CD8-positive, alpha-beta memory T cell (primary cell): Measurements from ENCODE around the gene SGK1. TPM values are rescaled to one million over a fixed set of nuclear protein-coding genes. Genes with fewer than 3 reads are reported as not detected.
A peak's percentile ranks its signal among the peaks of the same experiment; 100 is the strongest.

Experiments
- CTCF ChIA-PET: fragments of 350-600 bp; sonication (Branson Sonifier 250); formaldehyde crosslinking; loops from one replicate; lab custom pipeline; 2021; ENCODE audit warnings: antibody characterized with exemption; lab: Charles Lee
- POLR2A ChIA-PET: fragments of 350-600 bp; sonication (Branson Sonifier 250); formaldehyde crosslinking; loops from one replicate; lab custom pipeline; 2021; ENCODE audit warnings: antibody characterized with exemption; lab: Charles Lee
- DNase-seq, 5 donors: peaks; one replicate each; pipeline versions ENCODE4 v3.0.0 to v3.0.0-alpha.2; 2020 to 2022; ENCODE audit warnings: mixed read lengths in 1 of 5
- H3K27ac ChIP-seq: one replicate; pipeline ENCODE4 v1.7.0; 2013; ENCODE audit warnings: low read depth, mild to moderate bottlenecking, low read length, moderate library complexity
- H3K27me3 ChIP-seq: 2 replicates; pipeline ENCODE4 v1.7.0; 2013; ENCODE audit warnings: low read length, mild to moderate bottlenecking; ENCODE audit not compliant: insufficient read depth, poor library complexity, severe bottlenecking
- H3K36me3 ChIP-seq: 2 replicates; pipeline ENCODE4 v1.7.0; 2013; ENCODE audit warnings: mild to moderate bottlenecking, low read length, moderate library complexity; ENCODE audit not compliant: insufficient read depth
- H3K4me1 ChIP-seq: 2 replicates; pipeline ENCODE4 v1.7.0; 2013; ENCODE audit warnings: mild to moderate bottlenecking, low read length, moderate library complexity; ENCODE audit not compliant: insufficient read depth
- H3K4me3 ChIP-seq: 2 replicates; pipeline ENCODE4 v1.7.0; 2013; ENCODE audit warnings: mild to moderate bottlenecking, low read length
- H3K9me3 ChIP-seq: 2 replicates; pipeline ENCODE4 v1.7.0; 2013; ENCODE audit warnings: mild to moderate bottlenecking, low read length
- H3K27ac Mint-ChIP-seq, 8 donors: one replicate each; pipeline ENCODE4 v1.8.0; 2020 to 2021; ENCODE audit warnings: mixed read lengths in 8 of 8, mild to moderate bottlenecking in 6 of 8, inconsistent platforms in 3 of 8, moderate library complexity in 3 of 8
- H3K27me3 Mint-ChIP-seq, 2 donors: one replicate each; pipeline ENCODE4 v1.8.0; 2020 to 2021; ENCODE audit warnings: mixed read lengths in 2 of 2, mild to moderate bottlenecking in 1 of 2, moderate library complexity in 1 of 2
- H3K36me3 Mint-ChIP-seq, 3 donors: one replicate each; pipeline ENCODE4 v1.8.0; 2020 to 2021; ENCODE audit warnings: mixed read lengths in 3 of 3, inconsistent platforms in 1 of 3, mild to moderate bottlenecking in 1 of 3
- H3K4me1 Mint-ChIP-seq, 3 donors: one replicate each; pipeline ENCODE4 v1.8.0; 2020 to 2021; ENCODE audit warnings: mixed read lengths in 3 of 3, inconsistent platforms in 1 of 3, mild to moderate bottlenecking in 1 of 3
- H3K4me3 Mint-ChIP-seq, 7 donors: one replicate each; pipeline ENCODE4 v1.8.0; 2020 to 2021; ENCODE audit warnings: mixed read lengths in 7 of 7, mild to moderate bottlenecking in 6 of 7, moderate library complexity in 4 of 7, inconsistent platforms in 2 of 7
- H3K9me3 Mint-ChIP-seq, 5 donors: one replicate each; pipeline ENCODE4 v1.8.0; 2020 to 2022; ENCODE audit warnings: mixed read lengths in 5 of 5, mild to moderate bottlenecking in 3 of 5, moderate library complexity in 2 of 5, inconsistent platforms in 1 of 5
- polyA plus RNA-seq: library from polyadenylated mRNA; unstranded; fragments of 300-500 nt; fragmentation: Illumina TruSeq; gene quantifications from one replicate; pipeline ENCODE4 v1.2.3, GENCODE V29; 2021
- total RNA-seq, 2 experiments: library from RNA; stranded (reverse); gene quantifications; one replicate each; pipeline ENCODE4 v1.2.3, GENCODE V29; 2021

SGK1 gene
- total and polyA plus RNA-seq, 3 experiments from 2014 or later = 3.8 to 36.7 (median 36.5) TPM

DNA sequence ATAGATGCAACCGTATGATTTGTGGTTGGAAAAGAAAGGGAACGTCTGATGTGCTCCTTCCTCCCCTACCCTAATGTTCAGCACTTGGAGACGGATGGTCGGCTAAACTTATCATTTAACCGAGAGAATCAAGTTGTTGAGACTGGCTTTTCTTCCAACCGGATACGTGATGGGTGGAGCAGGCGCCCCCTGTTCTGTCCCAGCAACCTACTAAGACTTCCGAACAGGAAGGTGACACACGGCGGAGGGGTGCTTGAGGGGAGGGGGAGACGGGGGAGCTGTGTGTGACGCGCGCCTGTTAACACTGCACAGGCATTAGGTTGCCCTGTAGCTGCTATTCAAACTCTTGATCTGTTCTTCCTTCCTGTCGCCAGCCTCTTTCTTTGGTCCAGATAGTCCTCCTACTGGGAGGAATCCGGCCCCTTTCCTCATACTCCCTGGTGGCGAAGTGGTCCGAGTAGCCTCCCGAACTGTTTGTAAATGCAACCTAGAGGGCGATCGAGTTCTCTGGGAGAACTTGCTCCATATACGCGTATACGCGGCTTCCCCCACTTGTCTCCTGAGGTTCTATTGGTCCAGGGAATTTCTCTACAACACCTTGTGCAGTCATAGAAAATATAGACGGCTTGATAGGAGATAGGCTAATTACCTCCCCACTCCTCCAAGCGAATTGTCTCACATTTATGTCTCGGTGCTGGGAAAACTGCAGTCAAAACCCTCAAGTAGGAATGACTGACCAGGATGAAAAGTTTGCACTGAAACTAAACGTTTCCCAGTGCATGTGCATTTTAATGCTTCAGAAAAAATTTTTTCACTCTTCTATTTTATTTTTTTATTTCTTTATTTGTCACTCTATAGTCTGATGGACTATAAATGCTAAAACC, 139.5 kb downstream of the SGK1 start:
- CTCF ChIA-PET = interaction anchor here (0.6 to 6.0 kb wide), 12 partner anchors 14 to 762 kb away, joined by 3 to 54 read pairs (median 4); no protein-coding TSS in a partner anchor
- Mint-ChIP-seq H3K9me3 (no peaks in the 10 kb centered on the region), H3K27ac (peak overlapping the region; percentile 72 to 100 (median 94)), H3K36me3 (peaks cover 0 to 8% (median 2%) of the 10 kb centered on the region in 3 donors), H3K27me3 (no peaks in the 10 kb centered on the region), H3K4me1 (peaks cover 29 to 42% (median 40%) of the 10 kb centered on the region in 3 donors), H3K4me3 (peak overlapping the region; percentile 84 to 93 (median 90))
- Histone ChIP-seq H3K36me3 (no peaks in the 10 kb centered on the region), H3K4me1 (peaks cover 25% of the 10 kb centered on the region), H3K4me3 (peak overlapping the region; percentile 44), H3K27me3 (no peaks in the 10 kb centered on the region), H3K27ac (peak overlapping the region; percentile 18), H3K9me3 (no peaks in the 10 kb centered on the region)
- peak; percentile 69 to 88 (median 79) for DNase-seq
- POLR2A ChIA-PET = interaction anchor here (0.5 to 0.7 kb wide), 3 partner anchors 89 to 117 kb away, joined by 4 to 6 read pairs (median 4); no protein-coding TSS in a partner anchor

DNA sequence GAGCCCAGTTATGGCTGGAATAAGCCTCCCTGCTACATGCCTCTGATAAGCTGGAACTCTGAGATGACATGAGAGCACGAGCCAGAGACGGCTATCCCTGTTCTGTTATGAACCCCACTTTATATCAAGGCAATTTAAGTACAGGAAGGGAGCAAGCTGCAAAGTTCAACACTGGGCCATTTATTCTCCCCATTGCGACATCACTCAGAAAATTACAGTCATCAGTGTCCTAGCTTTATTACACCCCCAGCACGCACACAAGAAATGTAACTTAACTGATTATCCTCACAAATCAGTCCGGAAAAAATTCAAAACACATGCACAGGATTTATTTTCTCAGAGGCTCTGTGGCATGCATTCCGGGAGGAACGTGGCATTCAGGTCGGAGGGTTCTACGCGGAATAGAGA, 140.2 kb downstream of the SGK1 start:
- Histone ChIP-seq H3K4me3 (peak overlapping the region; percentile 44), H3K27ac (peak overlapping the region; percentile 18)
- no peak for DNase-seq

GRCh38 chr6:134177236-134177635, 140.7 kb downstream of the SGK1 start:
- Mint-ChIP-seq H3K27me3 (no peaks in the 10 kb centered on the region), H3K36me3 (peaks cover 0 to 19% (median 11%) of the 10 kb centered on the region in 3 donors), H3K9me3 (no peaks in the 10 kb centered on the region), H3K4me3 (peak overlapping the region; percentile 79 to 93 (median 89)), H3K27ac (peak overlapping the region; percentile 72 to 100 (median 94)), H3K4me1 (peaks cover 36 to 53% (median 51%) of the 10 kb centered on the region in 3 donors)
- H3K4me3 ChIP-seq = no peak overlapping the region
- DNase-seq = no peak
- peaks cover 10% of the 10 kb centered on the region for H3K36me3 ChIP-seq
- ChIA-PET POLR2A (no interaction called here), CTCF (interaction anchor here (1.1 to 6.0 kb wide), 6 partner anchors 344 to 763 kb away, joined by 3 to 54 read pairs (median 4); no protein-coding TSS in a partner anchor)
- H3K9me3 ChIP-seq = no peaks in the 10 kb centered on the region
- peaks cover 37% of the 10 kb centered on the region for H3K4me1 ChIP-seq
- H3K27me3 ChIP-seq = no peaks in the 10 kb centered on the region
- no peak overlapping the region for H3K27ac ChIP-seq

More for the DNA sequence above, 140.2 kb downstream of the SGK1 start:
- CTCF ChIA-PET = interaction anchor here (0.6 to 6.0 kb wide), 10 partner anchors 15 to 763 kb away, joined by 3 to 54 read pairs (median 4); no protein-coding TSS in a partner anchor
- H3K27me3 ChIP-seq = no peaks in the 10 kb centered on the region
- Mint-ChIP-seq H3K36me3 (peaks cover 0 to 14% (median 8%) of the 10 kb centered on the region in 3 donors), H3K27ac (peak overlapping the region; percentile 72 to 100 (median 94)), H3K27me3 (no peaks in the 10 kb centered on the region), H3K4me3 (peak overlapping the region; percentile 84 to 93 (median 90)), H3K4me1 (peaks cover 35 to 48% (median 47%) of the 10 kb centered on the region in 3 donors), H3K9me3 (no peaks in the 10 kb centered on the region)
- H3K36me3 ChIP-seq = peaks cover 5% of the 10 kb centered on the region
- H3K9me3 ChIP-seq = no peaks in the 10 kb centered on the region
- H3K4me1 ChIP-seq = peaks cover 32% of the 10 kb centered on the region
- POLR2A ChIA-PET = interaction anchor here (0.6 kb wide), 1 partner anchor 96 kb away, joined by 6 read pairs; no protein-coding TSS in a partner anchor

GRCh38 chr6:134176264-134176975, 141.5 kb downstream of the SGK1 start:
- ChIA-PET POLR2A (interaction anchor here (0.7 kb wide), 1 partner anchor 391 kb away, joined by 3 read pairs; no protein-coding TSS in a partner anchor), CTCF (interaction anchor here (0.7 to 6.0 kb wide), 3 partner anchors 459 to 468 kb away, joined by 3 to 54 read pairs (median 4); no protein-coding TSS in a partner anchor)
- H3K36me3 ChIP-seq = peaks cover 18% of the 10 kb centered on the region
- peak overlapping the region; percentile 84 to 95 (median 92) for H3K4me3 Mint-ChIP-seq
- no peak for DNase-seq
- H3K27me3 ChIP-seq = no peaks in the 10 kb centered on the region
- no peaks in the 10 kb centered on the region for H3K9me3 ChIP-seq
- H3K4me1 Mint-ChIP-seq = peaks cover 42 to 58% (median 56%) of the 10 kb centered on the region in 3 donors
- no peak overlapping the region for H3K4me3 ChIP-seq
- H3K27ac ChIP-seq = peak overlapping the region; percentile 64
- H3K9me3 Mint-ChIP-seq = no peaks in the 10 kb centered on the region
- peaks cover 4 to 28% (median 15%) of the 10 kb centered on the region in 3 donors for H3K36me3 Mint-ChIP-seq
- no peaks in the 10 kb centered on the region for H3K27me3 Mint-ChIP-seq
- H3K4me1 ChIP-seq = peaks cover 37% of the 10 kb centered on the region
- H3K27ac Mint-ChIP-seq = peak overlapping the region; percentile 54 to 100 (median 92)

DNA sequence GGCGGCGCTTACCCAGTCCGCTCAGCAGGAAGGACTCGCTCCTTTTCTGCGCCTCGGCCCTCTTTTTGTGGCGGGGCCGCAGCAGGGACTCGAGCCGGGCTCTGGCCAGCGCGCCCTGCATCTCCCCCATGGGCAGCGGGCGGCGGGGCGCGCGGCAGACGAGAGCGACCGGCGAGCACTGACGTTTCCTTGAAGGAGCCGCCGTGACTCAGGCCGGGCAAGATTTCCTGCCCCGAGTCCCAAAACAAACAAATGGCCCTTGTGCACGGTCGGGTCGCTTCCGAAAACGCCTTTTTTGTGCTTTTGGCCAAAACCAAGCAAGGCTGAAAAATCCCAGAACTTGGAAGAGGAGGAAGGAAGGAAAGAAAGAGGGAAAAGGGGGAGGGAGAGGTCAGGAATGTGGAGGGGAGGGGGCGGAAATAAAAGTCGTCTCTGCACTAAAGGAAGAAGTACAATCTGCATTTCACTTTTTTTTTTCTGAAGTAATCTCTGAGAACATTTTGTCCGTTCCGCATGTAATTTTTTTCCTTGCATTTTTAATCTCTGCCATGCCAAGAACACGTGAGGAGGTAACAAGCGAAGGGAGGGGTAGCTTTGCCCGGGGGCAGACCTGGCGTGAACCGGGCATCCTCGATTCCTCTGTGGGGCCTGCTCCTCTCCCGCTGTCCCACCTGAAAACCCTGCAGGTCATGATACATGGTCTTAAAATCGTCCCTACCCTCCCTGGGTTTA, 142.2 kb downstream of the SGK1 start:
- Histone ChIP-seq H3K27me3 (no peaks in the 10 kb centered on the region), H3K9me3 (no peaks in the 10 kb centered on the region), H3K27ac (peak overlapping the region; percentile 64), H3K36me3 (peaks cover 23% of the 10 kb centered on the region), H3K4me3 (peak overlapping the region; percentile 81), H3K4me1 (peaks cover 42% of the 10 kb centered on the region)
- Mint-ChIP-seq H3K4me3 (peak overlapping the region; percentile 84 to 95 (median 92)), H3K9me3 (no peaks in the 10 kb centered on the region), H3K4me1 (peaks cover 48 to 65% (median 62%) of the 10 kb centered on the region in 3 donors), H3K36me3 (peaks cover 11 to 35% (median 15%) of the 10 kb centered on the region in 3 donors), H3K27ac (peak overlapping the region; percentile 45 to 96 (median 90)), H3K27me3 (no peaks in the 10 kb centered on the region)
- peak in 4 of 5 donors; percentile 5 to 63 (median 32) for DNase-seq
- POLR2A ChIA-PET = interaction anchor here (0.7 kb wide), 1 partner anchor 392 kb away, joined by 3 read pairs; no protein-coding TSS in a partner anchor
- CTCF ChIA-PET = interaction anchor here (1.2 to 6.0 kb wide), 2 partner anchors 459 to 465 kb away, joined by 4 to 54 read pairs; no protein-coding TSS in a partner anchor

DNA sequence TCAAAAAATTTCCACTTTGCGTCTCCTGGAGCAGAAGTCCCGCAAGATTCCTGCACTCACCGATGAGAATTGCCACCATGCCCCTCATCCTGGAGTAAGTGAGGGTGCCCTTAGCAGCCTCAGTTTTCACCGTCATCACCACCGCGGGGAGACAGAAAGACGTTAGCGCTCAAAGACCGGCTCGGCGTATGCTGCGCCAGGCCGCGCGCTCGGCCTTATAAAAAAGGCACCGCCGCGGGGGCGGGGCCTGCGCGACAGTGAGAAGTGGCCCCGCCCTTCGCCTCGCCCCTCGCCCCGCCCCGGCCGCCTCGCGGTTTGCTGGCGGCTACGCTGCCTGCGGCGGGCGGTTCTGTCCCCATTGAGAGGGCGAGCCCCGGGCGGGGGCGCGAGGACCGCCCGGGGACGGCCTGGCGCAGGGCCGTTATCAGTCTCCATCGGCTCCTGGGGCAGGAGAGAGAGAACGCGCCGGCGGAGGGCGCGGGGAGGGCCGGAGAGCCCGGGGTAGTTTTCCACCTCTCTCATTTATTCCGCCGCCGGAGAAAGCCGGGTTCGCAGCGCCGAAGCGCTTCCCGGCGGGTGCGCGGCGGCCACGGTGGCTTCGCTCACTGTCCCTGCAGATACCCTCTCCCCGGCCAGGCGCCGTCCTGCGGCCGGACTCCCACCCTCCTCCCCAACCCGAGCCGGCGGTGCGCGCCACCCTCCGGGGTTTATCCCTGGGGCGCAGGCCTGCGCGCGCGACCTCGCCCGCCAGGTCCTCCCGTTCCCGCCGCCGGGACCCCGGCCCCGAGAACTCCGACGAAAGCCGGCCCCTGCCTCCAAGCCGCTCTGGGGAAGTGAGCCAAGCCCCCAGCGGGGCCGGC, 143.0 kb downstream of the SGK1 start:
- H3K4me1 Mint-ChIP-seq = peaks cover 53 to 72% (median 70%) of the 10 kb centered on the region in 3 donors
- Histone ChIP-seq H3K9me3 (no peaks in the 10 kb centered on the region), H3K27me3 (no peaks in the 10 kb centered on the region), H3K36me3 (peaks cover 28% of the 10 kb centered on the region), H3K4me3 (peak overlapping the region; percentile 81), H3K27ac (peak overlapping the region; percentile 71), H3K4me1 (peaks cover 42% of the 10 kb centered on the region)
- CTCF ChIA-PET = interaction anchor here (1.0 to 1.6 kb wide), 10 partner anchors 14 to 766 kb away, joined by 3 to 43 read pairs (median 4); no protein-coding TSS in a partner anchor
- no peaks in the 10 kb centered on the region for H3K27me3 Mint-ChIP-seq
- DNase-seq = peak; percentile 88 to 93 (median 89)
- POLR2A ChIA-PET = interaction anchor here (0.6 to 1.6 kb wide), 2 partner anchors 261 to 466 kb away, joined by 3 to 7 read pairs; no protein-coding TSS in a partner anchor
- H3K4me3 Mint-ChIP-seq = peak overlapping the region; percentile 90 to 98 (median 95)
- peaks cover 15 to 43% (median 15%) of the 10 kb centered on the region in 3 donors for H3K36me3 Mint-ChIP-seq
- H3K27ac Mint-ChIP-seq = peak overlapping the region; percentile 88 to 97 (median 94)
- H3K9me3 Mint-ChIP-seq = no peaks in the 10 kb centered on the region
